GM13976 (cell line): Measurements from ENCODE around the gene LEMD3.

Experiments
- DNase-seq: peaks from one replicate; pipeline ENCODE4 v3.0.0; 2012; ENCODE audit warnings: low spot score
- CTCF ChIP-seq: IDR thresholded peaks from 2 replicates; pipeline ENCODE4 v1.5.1; 2012; ENCODE audit warnings: borderline replicate concordance, mild to moderate bottlenecking; ENCODE audit not compliant: insufficient read depth; ENCODE audit errors: extremely low read depth, missing control alignments, control extremely low read depth
- in situ Hi-C: fragments of 300-500 bp; cut with MboI; formaldehyde crosslinking; loops from one replicate; pipeline ENCODE4 v1.12.0; 2022; ENCODE audit warnings: low sequenced_read_pairs, mixed read lengths, inconsistent platforms; ENCODE audit not compliant: unreplicated experiment

Gene LEMD3

GRCh38 chr12:65209655-65210043 lies 40.3 kb downstream of the LEMD3 start:
- peak; percentile 13 for DNase-seq
- TF ChIP-seq CTCF, result no peak
- in situ Hi-C loops, result no loop called here

GRCh38 chr12:65217086-65217485 lies 47.7 kb downstream of the LEMD3 start:
- TF ChIP-seq CTCF, result no peak
- in situ Hi-C loops, result no loop called here
- no peak for DNase-seq

- in situ Hi-C loops, result no loop called here
- TF ChIP-seq CTCF, result no peak
- DNase-seq, result no peak
Observed at GRCh38 chr12:65220761-65221160, 51.4 kb downstream of the LEMD3 start.

- in situ Hi-C loops, result loop anchor here (25.0 kb wide), 1 partner anchor 342 kb away; no protein-coding TSS in a partner anchor
- no peak for TF ChIP-seq CTCF
- no peak for DNase-seq
Observed at GRCh38 chr12:65229441-65229840, 60.1 kb downstream of the LEMD3 start.

GRCh38 chr12:65232476-65233077 lies 63.2 kb downstream of the LEMD3 start:
- DNase-seq, result peak; percentile 33
- peak; percentile 25 for TF ChIP-seq CTCF
- in situ Hi-C loops, result loop anchor here (25.0 kb wide), 1 partner anchor 345 kb away; no protein-coding TSS in a partner anchor

GRCh38 chr12:65237153-65237552 lies 67.8 kb downstream of the LEMD3 start:
- no peak for DNase-seq
- in situ Hi-C loops, result loop anchor here (25.0 kb wide), 1 partner anchor 350 kb away; no protein-coding TSS in a partner anchor
- no peak for TF ChIP-seq CTCF
